Vagina (tissue), 2 donors: Measurements from ENCODE around the gene XRCC4.

Source experiments
- POLR2A ChIP-seq, 2 donors: fragments of 450-650 bp; IDR thresholded peaks; one replicate each; pipeline ENCODE4 v1.6.1; 2017; ENCODE audit warnings: antibody characterized with exemption in 2 of 2, mild to moderate bottlenecking in 2 of 2, moderate library complexity in 2 of 2
- POLR2AphosphoS5 ChIP-seq, 2 donors: sonication (generic); formaldehyde crosslinking; IDR thresholded peaks; one replicate each; pipeline ENCODE4 v1.9.0; 2017; ENCODE audit warnings: antibody characterized with exemption in 2 of 2, mild to moderate bottlenecking in 2 of 2, low read depth in 1 of 2; ENCODE audit not compliant: insufficient read depth in 1 of 2
- TF ChIP-seq, protein P1 (sequence below), 3 experiments: fragments of 450-650 bp in 2 of 3; fragments of 200-600 bp in 1 of 3; sonication (generic) in 1 of 3; IDR thresholded peaks; one replicate each; pipeline ENCODE4 v1.5.1; 2017 to 2019; ENCODE audit warnings: antibody characterized with exemption in 3 of 3, mild to moderate bottlenecking in 2 of 3, moderate library complexity in 2 of 3

- TF ChIP-seq, protein P1, sequence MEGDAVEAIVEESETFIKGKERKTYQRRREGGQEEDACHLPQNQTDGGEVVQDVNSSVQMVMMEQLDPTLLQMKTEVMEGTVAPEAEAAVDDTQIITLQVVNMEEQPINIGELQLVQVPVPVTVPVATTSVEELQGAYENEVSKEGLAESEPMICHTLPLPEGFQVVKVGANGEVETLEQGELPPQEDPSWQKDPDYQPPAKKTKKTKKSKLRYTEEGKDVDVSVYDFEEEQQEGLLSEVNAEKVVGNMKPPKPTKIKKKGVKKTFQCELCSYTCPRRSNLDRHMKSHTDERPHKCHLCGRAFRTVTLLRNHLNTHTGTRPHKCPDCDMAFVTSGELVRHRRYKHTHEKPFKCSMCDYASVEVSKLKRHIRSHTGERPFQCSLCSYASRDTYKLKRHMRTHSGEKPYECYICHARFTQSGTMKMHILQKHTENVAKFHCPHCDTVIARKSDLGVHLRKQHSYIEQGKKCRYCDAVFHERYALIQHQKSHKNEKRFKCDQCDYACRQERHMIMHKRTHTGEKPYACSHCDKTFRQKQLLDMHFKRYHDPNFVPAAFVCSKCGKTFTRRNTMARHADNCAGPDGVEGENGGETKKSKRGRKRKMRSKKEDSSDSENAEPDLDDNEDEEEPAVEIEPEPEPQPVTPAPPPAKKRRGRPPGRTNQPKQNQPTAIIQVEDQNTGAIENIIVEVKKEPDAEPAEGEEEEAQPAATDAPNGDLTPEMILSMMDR (IDR thresholded peaks at IDR 0.05): no peak
- no peak for TF ChIP-seq POLR2A (IDR thresholded peaks at IDR 0.05)
- TF ChIP-seq POLR2AphosphoS5 (IDR thresholded peaks at IDR 0.05; ENCODE audit: insufficient read depth in 1 of 2, low read depth in 1 of 2): no peak
Measured at GRCh38 chr5:83162601-83163000, 85.3 kb downstream of the XRCC4 start.
